Liver (tissue), 3 donors: ENCODE data around the gene EFCAB11.

ENCODE experiments used
- ATF3 ChIP-seq: IDR thresholded peaks from 2 replicates; pipeline ENCODE4 v1.6.1; 2016; ENCODE audit warnings: antibody characterized with exemption
- CTCF ChIP-seq: fragments of 150-350 bp; IDR thresholded peaks from 2 replicates; pipeline ENCODE4 v1.5.1; 2017; ENCODE audit warnings: improper control_type of control experiment, low read depth, low read length; ENCODE audit not compliant: missing input control
- FOXA2 ChIP-seq: IDR thresholded peaks from 2 replicates; pipeline ENCODE4 v1.6.1; 2016; ENCODE audit warnings: antibody characterized with exemption
- GABPA ChIP-seq, 2 donors: IDR thresholded peaks in 1 of 2; conservative IDR thresholded peaks in 1 of 2; 2 replicates each; pipeline ENCODE4 v1.6.1; 2016; ENCODE audit warnings: antibody characterized with exemption in 2 of 2, mild to moderate bottlenecking in 1 of 2, moderate library complexity in 1 of 2
- NR2F2 ChIP-seq: IDR thresholded peaks from 2 replicates; pipeline ENCODE4 v1.6.1; 2016; ENCODE audit warnings: antibody characterized with exemption
- RAD21 ChIP-seq, 2 donors: IDR thresholded peaks; 2 replicates each; pipeline ENCODE4 v1.6.1; 2016; ENCODE audit warnings: antibody characterized with exemption in 2 of 2, mild to moderate bottlenecking in 2 of 2
- REST ChIP-seq: IDR thresholded peaks from 2 replicates; pipeline ENCODE4 v1.6.1; 2016; ENCODE audit warnings: antibody characterized with exemption, mild to moderate bottlenecking
- TAF1 ChIP-seq: conservative IDR thresholded peaks from 2 replicates; pipeline ENCODE4 v1.6.1; 2016; ENCODE audit warnings: antibody characterized with exemption, mild to moderate bottlenecking
- YY1 ChIP-seq: IDR thresholded peaks from 2 replicates; pipeline ENCODE4 v1.6.1; 2016; ENCODE audit warnings: antibody characterized with exemption, mild to moderate bottlenecking
- donor health status: healthy.
- donor health status: healthy.

DNA sequence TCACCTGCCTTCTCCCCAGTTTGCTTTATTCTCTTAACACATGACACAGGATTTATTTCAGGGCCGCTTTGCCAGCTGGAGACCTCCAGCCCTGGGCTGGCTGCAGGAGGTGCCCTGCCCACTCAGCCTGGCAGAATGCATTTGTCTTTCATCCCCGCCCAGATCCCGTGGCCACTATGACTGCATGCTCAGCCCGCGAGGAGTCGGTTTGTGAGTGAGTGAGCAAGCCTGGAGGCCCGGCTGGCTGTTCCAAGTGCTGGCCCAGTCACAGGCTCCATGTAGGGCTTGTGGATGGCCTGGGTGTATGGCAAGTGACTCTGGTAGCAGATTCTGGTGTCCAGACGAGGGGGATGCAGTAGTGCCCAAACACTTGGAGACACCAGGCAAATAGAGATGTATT is 3.3 kb upstream of the EFCAB11 start:
- TF ChIP-seq CTCF (no peak), YY1 (no peak), GABPA (IDR thresholded peaks at IDR 0.05 in 1 of 2, conservative IDR thresholded peaks at IDR 0.05 in 1 of 2) (no peak), NR2F2 (no peak), REST (no peak), TAF1 (no peak), FOXA2 (no peak), RAD21 (IDR thresholded peaks at IDR 0.05) (no peak), ATF3 (no peak)
